DOHH2 (cell line): Measurements from ENCODE around the gene EEIG2.
"Not testable (repeated sequence)": the region's sequence is repeated elsewhere in the genome, so short reads cannot be mapped to it uniquely, and the experiment has no call there.

Experiments used
- H3F3A ChIP-seq: fragments of 200-600 bp; sonication (generic), shearing (Covaris generic); 2 replicates; pipeline ENCODE4 v1.6.0; 2016; ENCODE audit warnings: antibody characterized with exemption, mild to moderate bottlenecking; ENCODE audit not compliant: control insufficient read depth, insufficient read depth
- H3K27ac ChIP-seq: fragments of 200-600 bp; sonication (generic); 2 replicates; pipeline ENCODE4 v1.5.1; 2014; ENCODE audit warnings: low read depth, mild to moderate bottlenecking, low read length, moderate library complexity
- H3K27me3 ChIP-seq: fragments of 200-600 bp; sonication (generic); 2 replicates; pipeline ENCODE4 v1.6.1; 2014; ENCODE audit warnings: mild to moderate bottlenecking, low read length, mixed read lengths; ENCODE audit not compliant: control insufficient read depth
- H3K36me3 ChIP-seq: fragments of 200-600 bp; sonication (generic); 2 replicates; pipeline ENCODE4 v1.6.1; 2014; ENCODE audit warnings: mild to moderate bottlenecking, low read length, moderate library complexity, mixed read lengths; ENCODE audit not compliant: control insufficient read depth
- H3K4me1 ChIP-seq: fragments of 200-600 bp; sonication (generic); 2 replicates; pipeline ENCODE4 v1.6.1; 2014; ENCODE audit warnings: mild to moderate bottlenecking, low read length, mixed read lengths; ENCODE audit not compliant: control insufficient read depth
- H3K4me2 ChIP-seq: fragments of 200-600 bp; sonication (generic); 2 replicates; pipeline ENCODE4 v1.6.0; 2014; ENCODE audit warnings: mild to moderate bottlenecking, low read length, moderate library complexity
- H3K4me3 ChIP-seq: fragments of 200-600 bp; sonication (generic); 2 replicates; pipeline ENCODE4 v1.5.1; 2014; ENCODE audit warnings: mild to moderate bottlenecking, low read length, mixed read lengths
- H3K79me2 ChIP-seq: fragments of 200-600 bp; sonication (generic); 2 replicates; pipeline ENCODE4 v1.6.1; 2014; ENCODE audit warnings: mild to moderate bottlenecking, low read length, mixed read lengths; ENCODE audit not compliant: control insufficient read depth
- H3K9me2 ChIP-seq: fragments of 200-600 bp; sonication (generic); replicated peaks from 2 replicates; pipeline ENCODE4 v1.6.1; 2014; ENCODE audit warnings: mild to moderate bottlenecking, low read length, mixed read lengths; ENCODE audit not compliant: control insufficient read depth
- H3K9me3 ChIP-seq: fragments of 200-600 bp; sonication (generic); 2 replicates; pipeline ENCODE4 v1.6.1; 2014; ENCODE audit warnings: antibody characterized with exemption, low read length, mixed read lengths; ENCODE audit not compliant: control insufficient read depth, insufficient read depth
- H4K20me1 ChIP-seq: fragments of 200-600 bp; sonication (generic); 2 replicates; pipeline ENCODE4 v1.6.0; 2014; ENCODE audit warnings: low read depth, mild to moderate bottlenecking, antibody characterized with exemption, low read length, moderate library complexity; ENCODE audit not compliant: control insufficient read depth, insufficient read depth
- EZH2phosphoT487 ChIP-seq: fragments of 200-600 bp; sonication (generic); IDR thresholded peaks from 2 replicates; pipeline ENCODE4 v1.6.1; 2017; ENCODE audit warnings: borderline replicate concordance, mild to moderate bottlenecking, antibody characterized with exemption, low read length, moderate library complexity, mixed read lengths
- TF ChIP-seq, protein P1 (sequence below): fragments of 200-600 bp; sonication (generic); IDR thresholded peaks from one replicate; pipeline ENCODE4 v1.5.1; 2014; ENCODE audit warnings: antibody characterized with exemption, mild to moderate bottlenecking, low read depth, low read length; ENCODE audit not compliant: poor library complexity, severe bottlenecking

EEIG2 gene

DNA sequence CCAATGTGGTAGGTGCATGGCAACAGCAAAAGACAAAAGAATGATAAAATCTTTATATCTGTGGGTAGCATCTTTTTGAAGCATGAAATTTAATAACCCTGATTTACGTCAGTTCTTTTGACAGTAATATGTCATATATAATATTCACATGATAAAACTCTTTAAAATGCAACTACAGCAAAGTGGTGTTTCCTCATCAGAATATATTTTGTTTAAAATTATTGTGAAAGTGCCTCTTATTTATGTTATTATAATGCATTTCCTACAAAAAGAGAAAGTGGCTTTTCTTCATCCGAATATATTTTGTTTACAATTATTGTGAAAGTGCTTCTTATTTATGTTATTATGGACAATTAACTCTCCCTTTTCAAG is 46.9 kb upstream of the EEIG2 start:
- H3K4me1 ChIP-seq = no peaks in the 10 kb centered on the region
- H3F3A ChIP-seq = 0 out of 2 replicates have a peak, but pooled peaks cover 2% of the 10 kb centered on the region
- H3K4me3 ChIP-seq = no peak overlapping the region
- H3K4me2 ChIP-seq = no peak overlapping the region
- H3K36me3 ChIP-seq = no peaks in the 10 kb centered on the region
- H3K9me3 ChIP-seq = peaks cover 3% of the 10 kb centered on the region; the same call in 1 of the 2 replicates
- no peaks in the 10 kb centered on the region for H3K27me3 ChIP-seq
- TF ChIP-seq, protein P1, sequence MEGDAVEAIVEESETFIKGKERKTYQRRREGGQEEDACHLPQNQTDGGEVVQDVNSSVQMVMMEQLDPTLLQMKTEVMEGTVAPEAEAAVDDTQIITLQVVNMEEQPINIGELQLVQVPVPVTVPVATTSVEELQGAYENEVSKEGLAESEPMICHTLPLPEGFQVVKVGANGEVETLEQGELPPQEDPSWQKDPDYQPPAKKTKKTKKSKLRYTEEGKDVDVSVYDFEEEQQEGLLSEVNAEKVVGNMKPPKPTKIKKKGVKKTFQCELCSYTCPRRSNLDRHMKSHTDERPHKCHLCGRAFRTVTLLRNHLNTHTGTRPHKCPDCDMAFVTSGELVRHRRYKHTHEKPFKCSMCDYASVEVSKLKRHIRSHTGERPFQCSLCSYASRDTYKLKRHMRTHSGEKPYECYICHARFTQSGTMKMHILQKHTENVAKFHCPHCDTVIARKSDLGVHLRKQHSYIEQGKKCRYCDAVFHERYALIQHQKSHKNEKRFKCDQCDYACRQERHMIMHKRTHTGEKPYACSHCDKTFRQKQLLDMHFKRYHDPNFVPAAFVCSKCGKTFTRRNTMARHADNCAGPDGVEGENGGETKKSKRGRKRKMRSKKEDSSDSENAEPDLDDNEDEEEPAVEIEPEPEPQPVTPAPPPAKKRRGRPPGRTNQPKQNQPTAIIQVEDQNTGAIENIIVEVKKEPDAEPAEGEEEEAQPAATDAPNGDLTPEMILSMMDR = no peak
- TF ChIP-seq EZH2phosphoT487 = no peak
- no peak overlapping the region for H3K27ac ChIP-seq
- no peaks in the 10 kb centered on the region for H4K20me1 ChIP-seq
- no peaks in the 10 kb centered on the region for H3K9me2 ChIP-seq
- no peaks in the 10 kb centered on the region for H3K79me2 ChIP-seq

DNA sequence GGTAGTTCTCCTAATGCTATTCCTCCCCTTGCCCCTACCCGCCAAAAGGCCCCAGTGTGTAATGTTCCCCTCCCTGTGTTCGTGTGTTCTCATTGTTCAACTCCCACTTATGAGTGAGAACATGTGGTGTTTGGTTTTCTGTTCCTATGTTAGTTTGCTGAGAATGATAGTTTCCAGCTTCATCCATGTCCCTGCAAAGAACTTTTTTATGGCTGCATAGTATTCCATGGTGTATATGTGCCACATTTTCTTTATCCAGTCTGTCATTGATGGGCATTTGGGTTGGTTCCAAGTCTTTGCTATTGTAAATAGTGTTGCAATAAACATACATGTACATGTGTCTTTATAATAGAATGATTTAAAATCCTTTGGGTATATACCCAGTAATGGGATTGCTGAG is 46.0 kb upstream of the EEIG2 start:
- not testable (repeated sequence) for H3K4me3 ChIP-seq, H3K4me1 ChIP-seq, H3K27ac ChIP-seq, H3K9me3 ChIP-seq, H3K9me2 ChIP-seq, H3K4me2 ChIP-seq, H4K20me1 ChIP-seq, H3K79me2 ChIP-seq, H3K36me3 ChIP-seq, H3K27me3 ChIP-seq, H3F3A ChIP-seq

DNA sequence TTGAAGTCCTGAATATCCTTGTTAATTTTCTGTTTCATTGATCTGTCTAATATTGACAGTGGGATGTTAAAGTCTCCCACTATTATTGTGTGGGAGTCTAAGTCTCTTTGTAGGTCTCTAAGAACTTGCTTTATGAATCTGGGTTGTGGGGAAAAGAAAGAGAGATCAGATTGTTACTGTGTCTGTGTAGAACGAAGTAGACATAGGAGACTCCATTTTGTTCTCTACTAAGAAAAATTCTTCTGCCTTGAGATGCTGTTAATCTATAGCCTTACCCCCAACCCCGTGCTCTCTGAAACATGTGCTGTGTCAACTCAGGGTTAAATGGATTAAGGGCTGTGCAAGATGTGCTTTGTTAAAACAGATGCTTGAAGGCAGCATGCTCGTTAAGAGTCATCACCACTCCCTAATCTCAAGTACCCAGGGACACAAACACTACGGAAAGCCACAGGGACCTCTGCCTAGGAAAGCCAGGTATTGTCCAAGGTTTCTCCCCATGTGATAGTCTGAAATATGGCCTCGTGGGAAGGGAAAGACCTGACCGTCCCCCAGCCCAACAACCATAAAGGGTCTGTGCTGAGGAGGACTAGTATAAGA is 42.5 kb upstream of the EEIG2 start:
- H3K4me3 ChIP-seq, H3K9me3 ChIP-seq, H3K4me2 ChIP-seq, H3K36me3 ChIP-seq, H3K27me3 ChIP-seq, H3K79me2 ChIP-seq, H3K27ac ChIP-seq, H4K20me1 ChIP-seq, H3F3A ChIP-seq, H3K4me1 ChIP-seq, H3K9me2 ChIP-seq: not testable (repeated sequence)

DNA sequence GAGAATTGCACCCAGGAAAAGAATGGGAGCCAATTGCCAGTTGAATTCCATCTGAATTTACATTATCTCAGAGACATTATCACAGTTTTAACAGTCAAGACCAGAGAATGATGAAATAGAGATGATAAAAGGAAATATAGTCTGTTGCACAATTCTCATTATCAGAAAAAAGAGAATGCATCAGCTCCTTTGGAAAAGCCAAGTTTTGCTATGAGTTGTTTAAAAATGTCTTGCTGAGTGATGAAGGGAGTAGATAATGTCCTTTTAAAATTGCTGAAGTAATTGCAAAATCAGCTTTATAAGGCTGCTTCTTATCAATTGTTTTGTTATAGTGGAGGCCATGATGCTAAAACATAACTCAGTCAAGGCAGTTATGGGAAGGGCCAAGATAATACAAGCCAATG is 37.9 kb upstream of the EEIG2 start:
- Histone ChIP-seq H3K36me3 (no peaks in the 10 kb centered on the region), H3K4me2 (no peak overlapping the region), H3K9me2 (no peaks in the 10 kb centered on the region), H3F3A (no peaks in the 10 kb centered on the region), H3K27ac (no peak overlapping the region), H3K27me3 (no peaks in the 10 kb centered on the region; the same call in 1 of the 2 replicates), H3K79me2 (no peaks in the 10 kb centered on the region), H3K9me3 (no peaks in the 10 kb centered on the region), H4K20me1 (no peaks in the 10 kb centered on the region), H3K4me1 (no peaks in the 10 kb centered on the region), H3K4me3 (no peak overlapping the region)
- TF ChIP-seq, protein P1 = no peak
- no peak for TF ChIP-seq EZH2phosphoT487
